B cell (primary cell): ENCODE measurements around the gene OR1N2. TPM values are rescaled to one million over a fixed set of nuclear protein-coding genes. Genes with fewer than 3 reads are reported as not detected.

Source experiments
- ATAC-seq: fragments of 200-7000 bp; cut with Tn5 transposase; one replicate; pipeline ENCODE4 v1.10.0; 2021; ENCODE audit warnings: low read depth, mild to moderate bottlenecking, moderate number of reproducible peaks, moderate library complexity
- CTCF ChIA-PET: fragments of 350-600 bp; sonication (Branson Sonifier 250); formaldehyde crosslinking; loops from one replicate; lab custom pipeline; 2021; ENCODE audit warnings: antibody characterized with exemption, inconsistent platforms; lab: Charles Lee
- POLR2A ChIA-PET: fragments of 350-600 bp; sonication (Branson Sonifier 250); formaldehyde crosslinking; loops from one replicate; lab custom pipeline; 2021; ENCODE audit warnings: antibody characterized with exemption; lab: Charles Lee
- DNase-seq: peaks from one replicate; pipeline ENCODE4 v3.0.0; 2013
- H2AFZ ChIP-seq: 2 replicates; pipeline ENCODE4 v1.6.1; 2012; ENCODE audit warnings: mild to moderate bottlenecking, low read depth, low read length; ENCODE audit not compliant: insufficient read depth, poor library complexity, severe bottlenecking
- H3K27ac ChIP-seq, 2 donors: 1 replicate in 1 of 2; 2 replicates in 1 of 2; pipeline ENCODE4 v1.5.1; 2012 to 2013; ENCODE audit warnings: low read length in 2 of 2, mild to moderate bottlenecking in 2 of 2, moderate library complexity in 1 of 2
- H3K27me3 ChIP-seq, 4 experiments: fragments of 200-600 bp in 1 of 4; sonication (generic) in 1 of 4; replicated peaks in 1 of 4; 1 replicate in 2 of 4; 2 replicates in 2 of 4; pipeline versions ENCODE4 v1.6.1 to v1.7.0; 2013 to 2016; ENCODE audit warnings: low read length in 3 of 4, mild to moderate bottlenecking in 2 of 4, mixed read lengths in 1 of 4, moderate library complexity in 1 of 4; ENCODE audit not compliant: insufficient read depth in 4 of 4, control insufficient read depth in 3 of 4; ENCODE audit errors: control extremely low read depth in 1 of 4
- H3K36me3 ChIP-seq, 2 experiments: replicated peaks in 1 of 2; 1 replicate in 1 of 2; 2 replicates in 1 of 2; pipeline versions ENCODE4 v1.6.1 to v1.7.1; 2013; ENCODE audit warnings: low read length in 1 of 2; ENCODE audit not compliant: insufficient read depth in 2 of 2, control insufficient read depth in 1 of 2; ENCODE audit errors: control extremely low read depth in 1 of 2, extremely low read depth in 1 of 2
- H3K4me1 ChIP-seq, 2 donors: fragments of 200-600 bp in 1 of 2; sonication (generic) in 1 of 2; 1 replicate in 1 of 2; 2 replicates in 1 of 2; pipeline versions ENCODE4 v1.5.1 to v1.6.1; 2013 to 2017; ENCODE audit warnings: low read length in 2 of 2; ENCODE audit not compliant: control insufficient read depth in 2 of 2, insufficient read depth in 2 of 2
- H3K4me2 ChIP-seq: replicated peaks from 2 replicates; pipeline ENCODE3; 2012; ENCODE audit warnings: mild to moderate bottlenecking, low read depth, low read length; ENCODE audit not compliant: poor library complexity, severe bottlenecking
- H3K4me3 ChIP-seq, 5 experiments: fragments of 200-600 bp in 1 of 5; sonication (generic) in 1 of 5; 1 replicate in 3 of 5; 2 replicates in 2 of 5; pipeline versions ENCODE4 v1.5.1 to v1.7.0; 2011 to 2016; ENCODE audit warnings: low read length in 4 of 5, mild to moderate bottlenecking in 4 of 5, low read depth in 2 of 5, control low read depth in 1 of 5, moderate library complexity in 1 of 5; ENCODE audit not compliant: insufficient read depth in 1 of 5; ENCODE audit errors: control extremely low read depth in 1 of 5, extremely low read depth in 1 of 5
- H3K79me2 ChIP-seq: fragments of 200-600 bp; sonication (generic); one replicate; pipeline ENCODE4 v1.6.0; 2016; ENCODE audit warnings: low read length; ENCODE audit not compliant: control insufficient read depth, insufficient read depth
- H3K9ac ChIP-seq: fragments of 200-600 bp; sonication (generic); 2 replicates; pipeline ENCODE4 v1.6.1; 2017; ENCODE audit warnings: mild to moderate bottlenecking, low read length, moderate library complexity
- H3K9me3 ChIP-seq, 3 donors: one replicate each; pipeline versions ENCODE4 v1.6.1 to v1.7.1; 2013; ENCODE audit warnings: low read length in 2 of 3; ENCODE audit not compliant: control insufficient read depth in 2 of 3, insufficient read depth in 1 of 3; ENCODE audit errors: control extremely low read depth in 1 of 3
- H4K20me1 ChIP-seq: 2 replicates; pipeline ENCODE4 v1.6.0; 2012; ENCODE audit warnings: mild to moderate bottlenecking, low read length; ENCODE audit not compliant: insufficient read depth, control insufficient read depth, poor library complexity, severe bottlenecking
- H3K27ac Mint-ChIP-seq: one replicate; pipeline ENCODE4 v1.8.0; 2021; ENCODE audit warnings: mixed read lengths
- H3K27me3 Mint-ChIP-seq: one replicate; pipeline ENCODE4 v1.8.0; 2021; ENCODE audit warnings: mixed read lengths
- H3K4me1 Mint-ChIP-seq: one replicate; pipeline ENCODE4 v1.8.0; 2021; ENCODE audit warnings: mixed read lengths
- H3K4me3 Mint-ChIP-seq: one replicate; pipeline ENCODE4 v1.8.0; 2021; ENCODE audit warnings: mixed read lengths
- H3K9me3 Mint-ChIP-seq: one replicate; pipeline ENCODE4 v1.8.0; 2022; ENCODE audit warnings: mixed read lengths; ENCODE audit not compliant: insufficient read depth
- CTCF ChIP-seq: fragments of 200-600 bp; IDR thresholded peaks from one replicate; pipeline ENCODE4 v1.8.0; 2022; ENCODE audit warnings: antibody characterized with exemption, mild to moderate bottlenecking
- EZH2 ChIP-seq: IDR thresholded peaks from 2 replicates; pipeline ENCODE4 v1.6.1; 2012; ENCODE audit warnings: borderline replicate concordance, low read depth, mild to moderate bottlenecking, moderate library complexity, low read length; ENCODE audit not compliant: insufficient read depth, poor library complexity, severe bottlenecking
- WGBS: methylation state at CpG from one replicate; pipeline ENCODE4 v1.1.5; 2013; ENCODE audit warnings: missing lambda C conversion rate; ENCODE audit not compliant: insufficient coverage; 5-methylcytosine and 5-hydroxymethylcytosine counted together
- intact Hi-C: fragments of 100-400 bp; cut with micrococcal nuclease; formaldehyde crosslinking; loops from one replicate; pipeline ENCODE4 v1.10.0; 2022
- polyA plus RNA-seq: library from polyadenylated mRNA; depleted of rRNA; stranded (reverse); fragments of >200 nt; gene quantifications from 2 replicates; pipeline ENCODE4 v1.2.3, GENCODE V29; 2012
- total RNA-seq, 2 donors: library from RNA; stranded (reverse); fragments of 120-200 nt in 1 of 2; gene quantifications; 1 replicate in 1 of 2; 2 replicates in 1 of 2; pipeline versions ENCODE4 v1.2.3 to v1.2.4, GENCODE V29; 2013 to 2022

The OR1N2 gene
- total and polyA plus RNA-seq, 2 donors (not counting 1 experiment from before 2014, with no cell fraction given) = not detected

- no peaks in the 10 kb centered on the region for H3K4me1 Mint-ChIP-seq
- H2AFZ ChIP-seq = no peak overlapping the region
- DNase-seq = no peak
- no peaks in the 10 kb centered on the region for H3K36me3 ChIP-seq
- peaks cover 0 to 9% (median 0%) of the 10 kb centered on the region in 3 donors for H3K9me3 ChIP-seq
- no peak overlapping the region for H3K4me2 ChIP-seq
- CTCF ChIA-PET = no interaction called here
- H3K27me3 ChIP-seq = peaks cover 0 to 12% (median 3%) of the 10 kb centered on the region in 4 experiments
- H3K9me3 Mint-ChIP-seq = peaks cover 2% of the 10 kb centered on the region
- H4K20me1 ChIP-seq = no peaks in the 10 kb centered on the region
- H3K4me3 ChIP-seq = no peak overlapping the region
- H3K27ac Mint-ChIP-seq = no peak overlapping the region
- H3K27ac ChIP-seq = no peak overlapping the region
- H3K79me2 ChIP-seq = no peaks in the 10 kb centered on the region
- POLR2A ChIA-PET = no interaction called here
- H3K27me3 Mint-ChIP-seq = peaks cover 45% of the 10 kb centered on the region
- H3K4me3 Mint-ChIP-seq = no peak overlapping the region
- no peak for ATAC-seq
- no peak overlapping the region for H3K9ac ChIP-seq
- 66% methylated on average over 6 of the region's 9 CpGs for WGBS
- intact Hi-C loops = no loop called here
- no peak for TF ChIP-seq CTCF
- TF ChIP-seq EZH2 = no peak
- H3K4me1 ChIP-seq = no peaks in the 10 kb centered on the region
These were observed 9.3 kb downstream of the OR1N2 start for GRCh38 chr9:122562134-122562760.

DNA sequence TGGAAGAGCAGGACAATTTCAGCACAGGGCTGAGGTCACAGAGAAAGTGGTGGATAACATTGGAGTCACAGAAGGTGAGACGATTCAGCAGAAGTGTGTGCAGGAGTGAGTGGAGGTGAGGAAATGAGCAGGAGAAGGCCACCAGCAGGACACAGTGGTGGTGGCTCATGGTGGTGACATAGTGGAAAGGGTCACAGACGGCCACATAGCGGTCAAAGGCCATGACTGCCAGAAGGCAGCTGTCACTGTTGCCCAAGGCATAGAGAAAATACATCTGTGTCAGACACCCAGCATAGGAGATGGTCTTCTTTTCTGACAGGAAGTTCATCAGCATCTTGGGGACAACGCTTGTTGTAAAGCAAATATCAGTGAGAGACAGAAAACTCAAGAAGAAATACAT lies 15.0 kb downstream of the OR1N2 start:
- H3K27me3 ChIP-seq = peaks cover 0 to 5% (median 2%) of the 10 kb centered on the region in 4 experiments
- 90% methylated on average over 4 of the region's 4 CpGs for WGBS
- ChIA-PET POLR2A (no interaction called here), CTCF (no interaction called here)
- Mint-ChIP-seq H3K4me1 (no peaks in the 10 kb centered on the region), H3K9me3 (peaks cover 2% of the 10 kb centered on the region), H3K27ac (no peak overlapping the region), H3K4me3 (no peak overlapping the region), H3K27me3 (peaks cover 33% of the 10 kb centered on the region)
- H3K4me2 ChIP-seq = no peak overlapping the region
- H4K20me1 ChIP-seq = no peaks in the 10 kb centered on the region
- no peak for ATAC-seq
- no peak overlapping the region for H3K9ac ChIP-seq
- no peaks in the 10 kb centered on the region for H3K79me2 ChIP-seq
- H3K9me3 ChIP-seq = peaks cover 0 to 3% (median 0%) of the 10 kb centered on the region in 3 donors
- TF ChIP-seq CTCF (no peak), EZH2 (no peak)
- H3K4me1 ChIP-seq = no peaks in the 10 kb centered on the region
- no peak overlapping the region for H2AFZ ChIP-seq
- DNase-seq = no peak
- no peaks in the 10 kb centered on the region for H3K36me3 ChIP-seq
- intact Hi-C loops = no loop called here
- H3K4me3 ChIP-seq = no peak overlapping the region
- H3K27ac ChIP-seq = no peak overlapping the region
